HEK293 (cell line): ENCODE results near the gene CLIP1.

ENCODE experiments used
- KLF16 ChIP-seq: fragments of 450-650 bp; formaldehyde crosslinking; IDR thresholded peaks from 2 replicates; pipeline ENCODE4 v1.5.1; 2017; ENCODE audit warnings: missing biosample characterization, missing genetic modification characterization
- OSR2 ChIP-seq: fragments of 450-650 bp; formaldehyde crosslinking; IDR thresholded peaks from 2 replicates; pipeline ENCODE4 v1.5.1; 2016; ENCODE audit warnings: missing biosample characterization, missing genetic modification characterization
- PRDM2 ChIP-seq: fragments of 450-650 bp; formaldehyde crosslinking; IDR thresholded peaks from 2 replicates; pipeline ENCODE4 v1.5.1; 2016; ENCODE audit warnings: missing biosample characterization, missing genetic modification characterization, borderline replicate concordance
- TCF7L2 ChIP-seq: IDR thresholded peaks from 2 replicates; pipeline ENCODE4 v1.6.1; 2011; ENCODE audit warnings: low read depth, mild to moderate bottlenecking, inconsistent platforms, low read length, moderate library complexity, borderline replicate concordance
- ZBTB17 ChIP-seq: fragments of 450-650 bp; formaldehyde crosslinking; IDR thresholded peaks from 2 replicates; pipeline ENCODE4 v1.5.1; 2016; ENCODE audit warnings: missing biosample characterization, missing genetic modification characterization
- ZBTB26 ChIP-seq: fragments of 450-650 bp; formaldehyde crosslinking; optimal IDR thresholded peaks from 2 replicates; pipeline ENCODE3; 2016; ENCODE audit warnings: missing biosample characterization, mild to moderate bottlenecking, missing genetic modification characterization
- ZBTB44 ChIP-seq: fragments of 450-650 bp; IDR thresholded peaks from 2 replicates; pipeline ENCODE4 v1.5.1; 2018; ENCODE audit warnings: missing biosample characterization, mild to moderate bottlenecking, missing genetic modification characterization
- ZBTB48 ChIP-seq: fragments of 450-650 bp; formaldehyde crosslinking; IDR thresholded peaks from 2 replicates; pipeline ENCODE4 v1.5.1; 2016; ENCODE audit warnings: missing biosample characterization, missing genetic modification characterization
- ZBTB49 ChIP-seq: fragments of 450-650 bp; formaldehyde crosslinking; IDR thresholded peaks from 2 replicates; pipeline ENCODE4 v1.5.1; 2016; ENCODE audit warnings: missing biosample characterization, missing genetic modification characterization, low read depth
- ZFP37 ChIP-seq: fragments of 450-650 bp; formaldehyde crosslinking; IDR thresholded peaks from 2 replicates; pipeline ENCODE4 v1.5.1; 2016; ENCODE audit warnings: missing biosample characterization, missing genetic modification characterization
- ZNF133 ChIP-seq: fragments of 450-650 bp; formaldehyde crosslinking; IDR thresholded peaks from 2 replicates; pipeline ENCODE4 v1.5.1; 2016; ENCODE audit warnings: missing biosample characterization, missing genetic modification characterization
- ZNF140 ChIP-seq: fragments of 450-650 bp; formaldehyde crosslinking; IDR thresholded peaks from 2 replicates; pipeline ENCODE4 v1.5.1; 2016; ENCODE audit warnings: missing biosample characterization, missing genetic modification characterization
- ZNF157 ChIP-seq: fragments of 450-650 bp; formaldehyde crosslinking; IDR thresholded peaks from 2 replicates; pipeline ENCODE4 v1.5.1; 2016; ENCODE audit warnings: missing biosample characterization, missing genetic modification characterization
- ZNF214 ChIP-seq: fragments of 450-650 bp; formaldehyde crosslinking; IDR thresholded peaks from 2 replicates; pipeline ENCODE4 v1.5.1; 2017; ENCODE audit warnings: missing biosample characterization, mild to moderate bottlenecking, missing genetic modification characterization, borderline replicate concordance
- ZNF426 ChIP-seq: fragments of 450-650 bp; formaldehyde crosslinking; IDR thresholded peaks from 2 replicates; pipeline ENCODE4 v1.5.1; 2017; ENCODE audit warnings: missing biosample characterization, missing genetic modification characterization, mild to moderate bottlenecking, inconsistent platforms, moderate library complexity
- ZNF544 ChIP-seq: fragments of 450-650 bp; formaldehyde crosslinking; IDR thresholded peaks from 2 replicates; pipeline ENCODE4 v1.5.0; 2017; ENCODE audit warnings: missing biosample characterization, missing genetic modification characterization
- ZNF623 ChIP-seq: fragments of 450-650 bp; formaldehyde crosslinking; IDR thresholded peaks from 2 replicates; pipeline ENCODE4 v1.5.1; 2016; ENCODE audit warnings: missing biosample characterization, missing genetic modification characterization
- ZNF626 ChIP-seq: fragments of 450-650 bp; sonication (Bioruptor Pico); formaldehyde crosslinking; IDR thresholded peaks from 2 replicates; pipeline ENCODE4 v1.5.1; 2018; ENCODE audit warnings: missing biosample characterization, missing genetic modification characterization, inconsistent platforms
- ZNF629 ChIP-seq: fragments of 450-650 bp; formaldehyde crosslinking; IDR thresholded peaks from 2 replicates; pipeline ENCODE4 v1.5.1; 2017; ENCODE audit warnings: missing biosample characterization, missing genetic modification characterization
- ZNF660 ChIP-seq: fragments of 450-650 bp; IDR thresholded peaks from 2 replicates; pipeline ENCODE4 v1.5.1; 2018; ENCODE audit warnings: missing biosample characterization, mild to moderate bottlenecking, missing genetic modification characterization
- ZNF747 ChIP-seq: fragments of 450-650 bp; formaldehyde crosslinking; IDR thresholded peaks from 2 replicates; pipeline ENCODE4 v1.5.1; 2016; ENCODE audit warnings: missing biosample characterization, missing genetic modification characterization
- ZNF791 ChIP-seq: fragments of 450-650 bp; formaldehyde crosslinking; IDR thresholded peaks from 2 replicates; pipeline ENCODE4 v1.5.1; 2016; ENCODE audit warnings: missing biosample characterization, missing genetic modification characterization
- ZSCAN16 ChIP-seq: fragments of 450-650 bp; formaldehyde crosslinking; IDR thresholded peaks from 2 replicates; pipeline ENCODE4 v1.5.1; 2016; ENCODE audit warnings: missing biosample characterization, missing genetic modification characterization
- TF ChIP-seq, protein P1 (sequence below): fragments of 450-650 bp; formaldehyde crosslinking; IDR thresholded peaks from 2 replicates; pipeline ENCODE4 v1.5.1; 2016; ENCODE audit warnings: missing biosample characterization, missing genetic modification characterization
- TF ChIP-seq, protein P2 (sequence below): fragments of 450-650 bp; formaldehyde crosslinking; IDR thresholded peaks from 2 replicates; pipeline ENCODE4 v1.5.1; 2016; ENCODE audit warnings: missing biosample characterization, missing genetic modification characterization

Gene CLIP1

DNA sequence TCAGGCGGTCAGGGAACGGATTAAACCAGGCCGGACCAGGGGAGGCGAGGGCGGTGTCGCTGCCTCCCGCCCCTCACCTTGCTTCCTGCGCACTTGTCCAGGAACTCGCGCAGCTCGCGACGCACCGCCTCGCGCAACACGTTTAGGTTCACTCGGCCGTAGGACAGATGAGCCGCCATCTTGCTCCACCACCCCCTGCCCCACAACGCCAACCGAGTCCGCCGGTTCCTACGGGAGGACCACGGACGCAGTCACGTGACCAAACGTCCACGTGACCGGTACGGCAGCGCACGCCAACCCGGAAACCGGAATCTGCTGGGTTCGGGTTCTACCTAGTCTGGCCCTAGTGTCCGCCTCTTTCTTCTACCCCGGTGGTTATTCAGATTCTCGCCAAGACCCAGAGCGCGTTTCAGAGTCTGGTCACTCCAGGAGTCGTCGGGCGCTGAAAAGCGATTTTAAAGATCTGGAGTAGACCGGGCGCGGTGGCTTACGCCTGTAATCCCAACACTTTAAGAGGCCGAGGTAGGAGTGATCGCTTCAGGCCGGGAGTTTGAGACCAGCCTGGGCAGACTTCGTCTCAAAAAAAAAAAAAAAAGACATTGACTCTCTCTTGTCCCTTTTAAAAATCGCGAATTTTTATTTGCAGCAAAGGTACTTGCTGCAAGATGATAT is 156.1 kb downstream of the CLIP1 start, which contains the start of gene VPS33A (continued):
- TF ChIP-seq ZBTB44 (tag by site-specific recombination) (peak; percentile 56; the same call in 1 of the 2 replicates), ZFP37 (no peak; the same call in 1 of the 2 replicates), ZNF629 (peak; percentile 89), OSR2 (peak; percentile 66), ZNF660 (tag by site-specific recombination) (peak; percentile 86), PRDM2 (tag by site-specific recombination) (no peak), ZNF623 (tag by site-specific recombination) (peak; percentile 36), ZNF791 (tag by site-specific recombination) (no peak), ZNF133 (tag by site-specific recombination) (no peak), TCF7L2 (no peak), ZNF426 (tag by site-specific recombination) (no peak), ZNF157 (tag by site-specific recombination) (peak; percentile 47; the same call in 1 of the 2 replicates), ZSCAN16 (tag by site-specific recombination) (peak; percentile 70; the same call in 1 of the 2 replicates), ZBTB17 (peak; percentile 98), ZBTB48 (tag by site-specific recombination) (peak; percentile 75), KLF16 (tag by site-specific recombination) (peak; percentile 98), ZNF140 (tag by site-specific recombination) (peak; percentile 21; the same call in 1 of the 2 replicates), ZNF544 (tag by site-specific recombination) (no peak), ZNF626 (tag by site-specific recombination) (no peak), ZBTB49 (0 out of 2 replicates have a peak, but pooled peaks have one; percentile 23), ZNF214 (tag by site-specific recombination) (no peak), ZBTB26 (tag by site-specific recombination) (peak; percentile 74), ZNF747 (tag by site-specific recombination) (no peak)
- TF ChIP-seq, protein P1, sequence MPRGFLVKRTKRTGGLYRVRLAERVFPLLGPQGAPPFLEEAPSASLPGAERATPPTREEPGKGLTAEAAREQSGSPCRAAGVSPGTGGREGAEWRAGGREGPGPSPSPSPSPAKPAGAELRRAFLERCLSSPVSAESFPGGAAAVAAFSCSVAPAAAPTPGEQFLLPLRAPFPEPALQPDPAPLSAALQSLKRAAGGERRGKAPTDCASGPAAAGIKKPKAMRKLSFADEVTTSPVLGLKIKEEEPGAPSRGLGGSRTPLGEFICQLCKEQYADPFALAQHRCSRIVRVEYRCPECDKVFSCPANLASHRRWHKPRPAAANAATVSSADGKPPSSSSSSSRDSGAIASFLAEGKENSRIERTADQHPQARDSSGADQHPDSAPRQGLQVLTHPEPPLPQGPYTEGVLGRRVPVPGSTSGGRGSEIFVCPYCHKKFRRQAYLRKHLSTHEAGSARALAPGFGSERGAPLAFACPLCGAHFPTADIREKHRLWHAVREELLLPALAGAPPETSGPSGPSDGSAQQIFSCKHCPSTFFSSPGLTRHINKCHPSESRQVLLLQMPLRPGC, result peak; percentile 95
- TF ChIP-seq, protein P2, sequence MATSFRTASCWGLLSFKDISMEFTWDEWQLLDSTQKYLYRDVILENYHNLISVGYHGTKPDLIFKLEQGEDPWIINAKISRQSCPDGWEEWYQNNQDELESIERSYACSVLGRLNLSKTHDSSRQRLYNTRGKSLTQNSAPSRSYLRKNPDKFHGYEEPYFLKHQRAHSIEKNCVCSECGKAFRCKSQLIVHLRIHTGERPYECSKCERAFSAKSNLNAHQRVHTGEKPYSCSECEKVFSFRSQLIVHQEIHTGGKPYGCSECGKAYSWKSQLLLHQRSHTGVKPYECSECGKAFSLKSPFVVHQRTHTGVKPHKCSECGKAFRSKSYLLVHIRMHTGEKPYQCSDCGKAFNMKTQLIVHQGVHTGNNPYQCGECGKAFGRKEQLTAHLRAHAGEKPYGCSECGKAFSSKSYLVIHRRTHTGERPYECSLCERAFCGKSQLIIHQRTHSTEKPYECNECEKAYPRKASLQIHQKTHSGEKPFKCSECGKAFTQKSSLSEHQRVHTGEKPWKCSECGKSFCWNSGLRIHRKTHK, result no peak
